ENCODE measurements around the gene EIF4E2. TPM values are rescaled to one million over a fixed set of nuclear protein-coding genes. Genes with fewer than 3 reads are reported as not detected.
"Not testable (repeated sequence)": the region's sequence is repeated elsewhere in the genome, so short reads cannot be mapped to it uniquely, and the experiment has no call there.

Gene EIF4E2
- polyA plus RNA-seq, 3 donors, result 42.4 to 60.2 (median 44.0) TPM

DNA sequence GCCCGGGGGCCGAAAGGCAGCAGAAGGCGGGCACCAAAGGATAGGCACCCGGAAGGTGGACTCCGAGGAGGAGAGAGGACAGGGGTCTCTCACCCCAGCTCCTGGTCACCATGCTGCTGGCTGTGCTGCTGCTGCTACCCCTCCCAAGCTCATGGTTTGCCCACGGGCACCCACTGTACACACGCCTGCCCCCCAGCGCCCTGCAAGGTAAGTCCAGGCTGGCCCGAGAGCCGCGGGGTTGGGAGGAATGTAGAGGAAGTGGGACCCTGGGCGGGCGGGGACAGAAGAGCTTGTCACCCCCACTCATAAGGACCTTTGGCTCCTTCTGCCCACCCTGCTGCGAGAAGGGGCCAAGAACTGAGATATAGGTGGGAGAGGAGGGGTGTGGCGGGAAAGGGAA is 30.0 kb upstream of the EIF4E2 start:
- 72 to 77% (median 77%) methylated on average over 10 to 15 of the region's 15 CpGs for WGBS, 3 donors
- no peak overlapping the region for H3K27ac ChIP-seq (ENCODE audit: low read depth, low read length)

DNA sequence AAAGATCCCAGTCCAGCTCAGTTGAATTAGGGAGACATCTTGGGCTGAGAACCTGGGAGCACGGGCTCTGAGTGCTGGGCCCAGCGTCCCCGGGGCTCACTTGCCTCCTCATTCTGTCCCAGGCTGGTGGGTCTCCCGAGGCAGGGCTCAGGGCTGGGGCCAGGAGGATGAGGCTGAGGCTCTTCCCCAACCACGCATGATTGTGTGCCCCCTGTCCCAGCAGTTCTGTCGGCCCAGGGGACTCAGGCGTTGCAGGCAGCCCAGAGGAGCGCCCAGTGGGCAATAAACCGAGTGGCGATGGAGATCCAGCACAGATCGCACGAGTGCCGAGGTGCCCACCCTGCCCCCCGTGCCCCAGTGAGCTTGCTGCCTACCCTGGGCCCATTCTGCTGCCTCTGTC is 29.4 kb upstream of the EIF4E2 start:
- H3K27ac ChIP-seq (ENCODE audit: low read depth, low read length), result no peak overlapping the region
- WGBS, 3 donors, result 85 to 89% (median 86%) methylated on average over 14 of the region's 14 CpGs

DNA sequence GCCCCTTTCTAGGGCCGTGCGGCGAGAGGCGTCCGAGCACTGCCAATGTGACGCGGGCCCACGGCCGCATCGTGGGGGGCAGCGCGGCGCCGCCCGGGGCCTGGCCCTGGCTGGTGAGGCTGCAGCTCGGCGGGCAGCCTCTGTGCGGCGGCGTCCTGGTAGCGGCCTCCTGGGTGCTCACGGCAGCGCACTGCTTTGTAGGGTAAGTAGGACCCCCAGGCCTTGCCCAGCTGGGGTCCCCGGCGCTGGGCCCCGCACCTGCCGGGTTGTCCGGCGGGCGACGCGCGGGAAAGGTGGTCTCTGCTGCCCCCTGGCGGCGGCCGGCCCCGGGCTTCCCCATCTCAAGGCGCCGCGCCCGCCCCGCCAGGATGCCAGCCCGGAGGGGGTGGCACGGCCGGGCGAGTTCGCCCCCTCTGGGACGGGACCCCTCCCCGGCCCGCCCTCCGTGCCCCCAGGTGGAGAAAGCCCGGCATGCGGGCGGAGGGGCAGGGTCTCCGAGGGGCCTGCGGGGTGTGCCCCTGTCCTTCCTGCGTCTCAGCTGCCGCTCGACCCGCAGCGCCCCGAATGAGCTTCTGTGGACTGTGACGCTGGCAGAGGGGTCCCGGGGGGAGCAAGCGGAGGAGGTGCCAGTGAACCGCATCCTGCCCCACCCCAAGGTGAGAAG is 28.4 kb upstream of the EIF4E2 start:
- WGBS, 3 donors, result 5% methylated on average over 47 to 66 of the region's 66 CpGs
- H3K27ac ChIP-seq (ENCODE audit: low read depth, low read length), result no peak overlapping the region

DNA sequence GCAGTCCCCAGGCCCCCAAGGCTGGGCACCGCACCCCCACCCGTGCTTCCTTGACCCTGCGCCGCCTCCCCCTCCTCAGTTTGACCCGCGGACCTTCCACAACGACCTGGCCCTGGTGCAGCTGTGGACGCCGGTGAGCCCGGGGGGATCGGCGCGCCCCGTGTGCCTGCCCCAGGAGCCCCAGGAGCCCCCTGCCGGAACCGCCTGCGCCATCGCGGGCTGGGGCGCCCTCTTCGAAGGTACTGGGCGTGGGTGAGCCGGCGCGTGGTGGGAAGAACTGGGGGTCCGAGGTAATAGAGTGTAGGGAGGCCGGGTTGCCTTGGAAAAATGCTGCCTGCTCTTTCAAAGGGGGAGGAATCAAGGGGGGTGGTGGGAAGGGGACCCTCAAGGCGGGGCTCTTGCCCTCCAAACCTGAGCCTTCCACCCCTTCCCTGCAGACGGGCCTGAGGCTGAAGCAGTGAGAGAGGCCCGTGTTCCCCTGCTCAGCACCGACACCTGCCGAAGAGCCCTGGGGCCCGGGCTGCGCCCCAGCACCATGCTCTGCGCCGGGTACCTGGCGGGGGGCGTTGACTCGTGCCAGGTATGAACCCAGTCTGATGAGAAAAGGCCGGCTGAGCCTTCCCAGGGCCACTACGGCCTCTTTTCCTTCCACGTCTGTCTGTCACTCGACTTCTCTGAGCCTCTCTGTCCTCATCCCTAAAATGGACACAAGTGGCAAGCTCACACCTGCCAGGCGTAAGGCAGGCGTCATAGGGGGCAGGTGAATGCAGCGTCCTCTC is 27.7 kb upstream of the EIF4E2 start:
- WGBS, 3 donors, result 16 to 21% (median 19%) methylated on average over 41 to 46 of the region's 46 CpGs
- no peak overlapping the region for H3K27ac ChIP-seq (ENCODE audit: low read depth, low read length)

- WGBS, 3 donors, result 12 to 21% (median 13%) methylated on average over 14 to 16 of the region's 16 CpGs
- H3K27ac ChIP-seq (ENCODE audit: low read depth, low read length), result no peak overlapping the region
Measured at GRCh38 chr2:232523402-232523681, 27.1 kb upstream of the EIF4E2 start.

GRCh38 chr2:232523682-232524597 is 26.5 kb upstream of the EIF4E2 start:
- H3K27ac ChIP-seq (ENCODE audit: low read depth, low read length), result no peak overlapping the region
- 1 to 2% (median 2%) methylated on average over 56 to 75 of the region's 75 CpGs for WGBS, 3 donors

GRCh38 chr2:232524771-232525170 is 25.7 kb upstream of the EIF4E2 start:
- 63 to 76% (median 72%) methylated on average over 5 to 6 of the region's 6 CpGs for WGBS, 3 donors

DNA sequence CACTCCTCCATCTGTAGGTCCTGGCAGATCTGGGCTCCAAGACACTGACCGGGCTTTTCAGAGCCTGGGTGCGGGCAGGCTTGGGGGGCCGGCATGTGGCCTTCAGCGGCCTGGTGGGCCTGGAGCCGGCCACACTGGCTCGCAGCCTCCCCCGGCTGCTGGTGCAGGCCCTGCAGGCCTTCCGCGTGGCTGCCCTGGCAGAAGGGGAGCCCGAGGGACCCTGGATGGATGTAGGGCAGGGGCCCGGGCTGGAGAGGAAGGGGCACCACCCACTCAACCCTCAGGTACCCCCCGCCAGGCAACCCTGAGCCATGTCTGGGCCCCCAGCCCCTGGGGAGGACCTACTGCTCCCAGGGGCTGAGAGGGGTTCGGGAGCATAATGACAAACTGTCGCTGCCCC is 25.3 kb upstream of the EIF4E2 start:
- 74 to 88% (median 83%) methylated on average over 14 of the region's 14 CpGs for WGBS, 3 donors
- H3K27ac ChIP-seq (ENCODE audit: low read depth, low read length), result no peak overlapping the region

More at GRCh38 chr2:232524771-232525170, 25.7 kb upstream of the EIF4E2 start:
- no peak overlapping the region for H3K27ac ChIP-seq (ENCODE audit: low read depth, low read length)

GRCh38 chr2:232525791-232526371 is 24.6 kb upstream of the EIF4E2 start, which contains the start of gene CHRND:
CHRND (plus strand) TSS chr2:232526160; CDS start chr2:232526216, 56 bp downstream.
- no peak within 1 kb of the TSS for H3K27ac ChIP-seq (ENCODE audit: low read depth, low read length)
- WGBS, 3 donors, result 14 to 18% (median 14%) methylated on average over 12 to 18 of the region's 18 CpGs

- H3K27ac ChIP-seq (ENCODE audit: low read depth, low read length), result no peak overlapping the region
- WGBS, 3 donors, result 63 to 82% (median 72%) methylated on average over 11 to 13 of the region's 13 CpGs
Measured at GRCh38 chr2:232526372-232526941, 24.0 kb upstream of the EIF4E2 start.

GRCh38 chr2:232527905-232528470 is 22.5 kb upstream of the EIF4E2 start:
- WGBS, 3 donors, result 77 to 79% (median 78%) methylated on average over 6 of the region's 6 CpGs
- no peak overlapping the region for H3K27ac ChIP-seq (ENCODE audit: low read depth, low read length)

- 68 to 80% (median 70%) methylated on average over 11 of the region's 11 CpGs for WGBS, 3 donors
- H3K27ac ChIP-seq (ENCODE audit: low read depth, low read length), result no peak overlapping the region
Measured at GRCh38 chr2:232528746-232529460, 21.6 kb upstream of the EIF4E2 start.

DNA sequence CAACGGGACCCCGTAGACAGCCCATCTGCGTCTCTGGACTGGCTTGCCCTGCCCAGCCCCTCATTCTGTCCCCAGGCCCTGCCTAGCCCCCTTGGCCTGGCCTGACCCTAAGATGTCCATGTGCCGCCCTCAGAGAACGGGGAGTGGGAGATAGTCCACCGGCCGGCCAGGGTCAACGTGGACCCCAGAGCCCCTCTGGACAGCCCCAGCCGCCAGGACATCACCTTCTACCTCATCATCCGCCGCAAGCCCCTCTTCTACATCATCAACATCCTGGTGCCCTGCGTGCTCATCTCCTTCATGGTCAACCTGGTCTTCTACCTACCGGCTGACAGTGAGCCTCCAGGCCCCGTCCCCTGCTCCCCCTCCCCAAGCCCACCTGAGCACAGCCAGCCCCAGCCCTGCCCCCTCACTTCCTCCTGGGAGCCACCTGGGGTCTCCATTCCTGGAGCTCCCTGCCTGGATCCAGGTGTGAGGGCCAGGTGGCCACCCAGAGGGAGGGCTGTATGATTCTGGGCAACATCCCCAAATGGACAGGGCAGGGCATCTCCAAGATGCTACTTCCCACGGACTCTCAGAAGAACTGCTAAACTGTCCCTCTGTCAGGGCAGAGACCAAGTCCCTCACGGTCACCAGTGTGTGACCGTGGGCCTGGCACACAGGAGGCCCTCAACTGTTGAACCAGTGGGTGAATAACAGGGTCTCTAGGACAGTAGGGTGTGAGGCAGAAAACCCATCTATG is 20.5 kb upstream of the EIF4E2 start:
- no peak overlapping the region for H3K27ac ChIP-seq (ENCODE audit: low read depth, low read length)
- 81 to 89% (median 88%) methylated on average over 15 to 17 of the region's 17 CpGs for whole genome bisulfite sequencing, 3 donors

DNA sequence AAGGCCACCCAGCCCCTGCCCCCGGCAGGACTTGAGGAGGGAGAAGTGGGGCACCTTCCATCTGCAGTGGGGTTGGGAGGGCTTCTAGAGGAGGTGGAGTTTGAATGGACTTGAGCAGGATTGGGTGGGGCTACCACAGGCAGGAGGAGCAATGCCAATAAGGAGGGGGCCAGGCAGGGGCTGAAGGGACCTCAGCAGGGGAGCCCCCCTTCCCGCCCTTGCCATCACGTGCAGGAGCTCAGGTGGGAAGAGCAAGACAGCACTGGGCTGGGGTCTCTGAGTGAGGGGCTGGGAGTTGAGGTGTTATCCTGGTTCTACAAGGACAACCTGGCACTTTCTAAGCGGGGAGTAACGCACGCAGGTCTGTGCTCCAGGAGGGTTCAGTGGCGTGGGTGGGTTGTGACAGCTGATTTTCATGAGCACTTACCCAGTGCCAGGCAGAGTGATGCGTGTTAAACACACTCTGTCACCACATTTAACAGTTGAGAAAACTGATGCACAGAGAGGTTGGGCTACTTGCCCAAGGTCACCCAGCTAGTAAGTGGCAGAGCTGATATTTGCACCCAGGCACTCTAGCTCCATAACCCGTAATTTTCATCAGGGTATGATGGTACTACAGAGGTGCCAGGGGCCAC is 19.7 kb upstream of the EIF4E2 start:
- no peak overlapping the region for H3K27ac ChIP-seq (ENCODE audit: low read depth, low read length)
- WGBS, 3 donors, result 51 to 81% (median 79%) methylated on average over 9 of the region's 9 CpGs

DNA sequence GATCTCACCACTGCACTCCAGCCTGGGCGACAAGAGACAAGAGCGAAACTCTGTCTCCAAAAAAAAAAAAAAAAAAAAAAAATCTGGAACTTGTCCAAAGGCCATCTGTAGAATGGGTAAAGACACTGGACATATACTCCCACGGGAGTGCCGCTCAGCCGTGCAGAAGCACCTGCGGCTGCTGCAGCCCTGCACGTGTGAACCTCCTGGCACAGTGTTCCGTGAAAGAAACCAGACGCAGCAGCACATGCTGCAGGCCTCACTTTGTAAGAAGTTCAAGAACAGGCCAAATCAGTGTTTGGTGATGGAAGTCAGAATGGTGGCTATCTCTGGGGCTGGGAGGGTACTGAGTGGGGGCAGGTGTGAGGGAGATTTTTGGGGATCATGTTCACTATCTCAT is 18.1 kb upstream of the EIF4E2 start:
- no peak overlapping the region for H3K27ac ChIP-seq (ENCODE audit: low read depth, low read length)
- whole genome bisulfite sequencing, 3 donors, result 41 to 63% (median 61%) methylated on average over 8 to 9 of the region's 9 CpGs

- 84 to 94% (median 90%) methylated on average over 7 of the region's 7 CpGs for WGBS, 3 donors
- H3K27ac ChIP-seq (ENCODE audit: low read depth, low read length), result not testable (repeated sequence)
Measured at GRCh38 chr2:232532821-232533220, 17.7 kb upstream of the EIF4E2 start.
